Mesendoderm (in vitro differentiated cells): ENCODE data around the gene FUT6.

Source experiments
- DNase-seq: peaks from one replicate; pipeline ENCODE4 v3.0.0; 2013
- H2AK5ac ChIP-seq: 2 replicates; pipeline ENCODE4 v1.6.1; 2013; ENCODE audit warnings: low read length, inconsistent platforms
- H2BK120ac ChIP-seq: 2 replicates; pipeline ENCODE4 v1.6.1; 2013; ENCODE audit warnings: low read depth, mild to moderate bottlenecking, low read length, moderate library complexity, mixed read lengths
- H2BK15ac ChIP-seq: replicated peaks from 2 replicates; pipeline ENCODE4 v1.6.1; 2013; ENCODE audit warnings: low read depth, mild to moderate bottlenecking, moderate library complexity
- H2BK5ac ChIP-seq: 2 replicates; pipeline ENCODE4 v1.6.1; 2013; ENCODE audit warnings: low read length, inconsistent platforms
- H3K18ac ChIP-seq: 2 replicates; pipeline ENCODE4 v1.6.1; 2013; ENCODE audit warnings: mild to moderate bottlenecking, low read length, mixed read lengths
- H3K23ac ChIP-seq: one replicate; pipeline ENCODE4 v1.6.1; 2013; ENCODE audit warnings: low read length
- H3K27ac ChIP-seq: 2 replicates; pipeline ENCODE4 v1.5.1; 2013; ENCODE audit warnings: low read depth, mild to moderate bottlenecking, inconsistent platforms, low read length, moderate library complexity
- H3K27me3 ChIP-seq: 2 replicates; pipeline ENCODE4 v1.6.1; 2013; ENCODE audit warnings: low read length, control low read depth, mild to moderate bottlenecking, inconsistent platforms; ENCODE audit not compliant: insufficient read depth, poor library complexity
- H3K36me3 ChIP-seq: 2 replicates; pipeline ENCODE4 v1.6.1; 2013; ENCODE audit warnings: low read length, inconsistent platforms; ENCODE audit not compliant: control insufficient read depth, insufficient read depth
- H3K4ac ChIP-seq: one replicate; pipeline ENCODE4 v1.6.1; 2013; ENCODE audit warnings: low read depth, mild to moderate bottlenecking, low read length, moderate library complexity
- H3K4me1 ChIP-seq: 2 replicates; pipeline ENCODE4 v1.6.1; 2013; ENCODE audit warnings: low read depth, low read length, inconsistent platforms; ENCODE audit not compliant: control insufficient read depth
- H3K4me2 ChIP-seq: 2 replicates; pipeline ENCODE4 v1.6.1; 2013; ENCODE audit warnings: low read length
- H3K4me3 ChIP-seq: 2 replicates; pipeline ENCODE4 v1.5.1; 2013; ENCODE audit warnings: mild to moderate bottlenecking, low read length
- H3K56ac ChIP-seq: one replicate; pipeline ENCODE4 v1.6.1; 2013; ENCODE audit warnings: low read length
- H3K79me1 ChIP-seq: 2 replicates; pipeline ENCODE4 v1.6.1; 2013; ENCODE audit warnings: low read length, inconsistent platforms
- H3K79me2 ChIP-seq: 2 replicates; pipeline ENCODE4 v1.6.1; 2013; ENCODE audit warnings: mild to moderate bottlenecking, low read length; ENCODE audit not compliant: control insufficient read depth, insufficient read depth
- H3K9ac ChIP-seq: 2 replicates; pipeline ENCODE4 v1.6.1; 2013; ENCODE audit warnings: low read length, inconsistent platforms
- H4K5ac ChIP-seq: one replicate; pipeline ENCODE4 v1.6.1; 2013; ENCODE audit warnings: low read length
- H4K8ac ChIP-seq: one replicate; pipeline ENCODE4 v1.6.1; 2013; ENCODE audit warnings: low read depth, mild to moderate bottlenecking, control low read depth, low read length, moderate library complexity
- WGBS: extraction: QIAGEN DNeasy Blood & Tissue Kit; methylation state at CpG from one replicate; pipeline ENCODE4 v1.1.7; 2013; ENCODE audit warnings: low lambda C conversion rate, missing lambda C conversion rate; ENCODE audit not compliant: insufficient coverage; ENCODE audit errors: extremely low coverage; 5-methylcytosine and 5-hydroxymethylcytosine counted together

FUT6 gene

DNA sequence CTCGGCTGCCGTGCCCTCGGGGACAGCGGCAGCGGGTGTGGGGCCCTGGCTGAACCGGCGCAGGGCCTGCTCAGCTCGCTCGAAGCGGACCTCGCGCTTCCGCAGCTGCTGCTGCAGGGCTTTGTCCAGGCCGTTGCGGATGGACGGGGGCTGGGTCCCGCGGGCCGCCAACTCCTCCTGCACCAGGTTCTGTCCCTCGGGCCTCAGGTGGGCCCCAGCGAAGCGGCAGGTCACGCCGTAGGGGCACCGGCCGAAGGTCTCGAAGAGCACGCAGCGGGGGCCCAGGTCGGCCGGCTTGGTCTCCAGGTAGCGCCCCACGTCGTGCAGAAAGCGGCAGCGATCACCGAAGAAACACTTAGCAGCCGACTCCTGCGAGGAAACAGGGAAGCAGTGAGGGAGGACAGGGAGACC lies 50.1 kb downstream of the FUT6 start:
- WGBS = no CpG with 5 or more reads among the region's 39 CpGs
- no peak overlapping the region for H3K18ac ChIP-seq
- H3K56ac ChIP-seq = no peak overlapping the region
- no peak overlapping the region for H2BK120ac ChIP-seq
- no peak overlapping the region for H3K4ac ChIP-seq
- H3K27me3 ChIP-seq = no peaks in the 10 kb centered on the region
- no peak overlapping the region for H3K4me2 ChIP-seq
- no peak overlapping the region for H2BK15ac ChIP-seq
- H3K9ac ChIP-seq = no peak overlapping the region
- H3K4me1 ChIP-seq = peaks cover 2% of the 10 kb centered on the region
- no peak overlapping the region for H3K23ac ChIP-seq
- no peak overlapping the region for H2AK5ac ChIP-seq
- H3K27ac ChIP-seq = no peak overlapping the region
- DNase-seq = no peak
- peaks cover 12% of the 10 kb centered on the region for H3K36me3 ChIP-seq
- peaks cover 2% of the 10 kb centered on the region for H3K79me2 ChIP-seq
- H4K8ac ChIP-seq = no peak overlapping the region
- no peak overlapping the region for H2BK5ac ChIP-seq
- H3K4me3 ChIP-seq = no peak overlapping the region
- H3K79me1 ChIP-seq = peaks cover 4% of the 10 kb centered on the region
- H4K5ac ChIP-seq = no peak overlapping the region

GRCh38 chr19:5788422-5788821 lies 51.1 kb downstream of the FUT6 start:
- no peak overlapping the region for H2AK5ac ChIP-seq
- H3K4me3 ChIP-seq = no peak overlapping the region
- WGBS = no CpG with 5 or more reads among the region's 5 CpGs
- peaks cover 2% of the 10 kb centered on the region for H3K79me2 ChIP-seq
- H3K56ac ChIP-seq = no peak overlapping the region
- H2BK120ac ChIP-seq = no peak overlapping the region
- H3K9ac ChIP-seq = no peak overlapping the region
- no peak overlapping the region for H3K4ac ChIP-seq
- H3K23ac ChIP-seq = no peak overlapping the region
- no peak overlapping the region for H3K18ac ChIP-seq
- H4K8ac ChIP-seq = no peak overlapping the region
- no peak overlapping the region for H3K4me2 ChIP-seq
- peaks cover 12% of the 10 kb centered on the region for H3K36me3 ChIP-seq
- no peak for DNase-seq
- no peak overlapping the region for H3K27ac ChIP-seq
- H2BK5ac ChIP-seq = no peak overlapping the region
- no peaks in the 10 kb centered on the region for H3K27me3 ChIP-seq
- peaks cover 4% of the 10 kb centered on the region for H3K79me1 ChIP-seq
- peaks cover 2% of the 10 kb centered on the region for H3K4me1 ChIP-seq
- H4K5ac ChIP-seq = no peak overlapping the region
- no peak overlapping the region for H2BK15ac ChIP-seq

DNA sequence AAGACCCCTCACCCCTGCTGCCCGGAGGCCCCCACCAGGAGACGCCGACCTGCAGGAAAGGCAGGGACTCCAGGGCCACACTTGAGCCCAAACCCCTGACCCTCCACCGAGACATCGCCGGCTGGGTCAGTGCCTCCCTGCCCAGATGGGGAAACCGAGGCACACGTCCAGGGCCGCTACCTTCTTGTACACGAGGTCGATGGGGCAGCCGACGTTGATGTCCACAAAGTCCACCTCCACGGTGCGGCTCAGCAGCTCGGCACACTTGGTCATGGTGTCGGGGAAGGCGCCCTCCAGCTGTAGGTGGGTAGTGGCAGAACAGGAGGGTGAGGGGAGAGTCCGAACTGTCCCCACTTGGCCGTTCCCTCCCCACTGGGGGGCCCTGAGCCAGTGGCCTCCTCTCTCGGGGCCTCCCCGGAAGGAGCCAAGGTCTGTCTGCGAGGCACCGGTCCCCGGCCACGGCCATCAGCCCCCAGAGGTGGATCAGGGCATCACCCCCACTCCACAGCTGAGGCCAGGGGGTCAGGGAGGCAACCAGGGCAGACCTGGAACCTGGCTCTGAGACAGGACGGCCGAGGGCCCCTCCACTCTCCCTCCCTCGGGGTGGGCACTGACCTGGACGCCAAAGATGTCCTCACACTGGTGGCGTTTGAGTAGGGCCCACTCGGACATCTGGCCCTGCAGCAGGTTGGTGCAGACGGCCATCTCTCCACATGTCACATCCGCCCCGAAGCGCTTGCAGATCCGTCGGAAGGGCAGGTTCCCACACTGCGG lies 51.9 kb downstream of the FUT6 start:
- no peak overlapping the region for H3K27ac ChIP-seq
- H4K8ac ChIP-seq = no peak overlapping the region
- H3K18ac ChIP-seq = no peak overlapping the region
- H3K4me1 ChIP-seq = peaks cover 2% of the 10 kb centered on the region
- no peak overlapping the region for H3K9ac ChIP-seq
- no peak overlapping the region for H2AK5ac ChIP-seq
- peaks cover 2% of the 10 kb centered on the region for H3K79me2 ChIP-seq
- no CpG with 5 or more reads among the region's 39 CpGs for WGBS
- no peak overlapping the region for H3K4ac ChIP-seq
- peaks cover 4% of the 10 kb centered on the region for H3K79me1 ChIP-seq
- no peak overlapping the region for H2BK15ac ChIP-seq
- no peak overlapping the region for H3K56ac ChIP-seq
- H3K27me3 ChIP-seq = no peaks in the 10 kb centered on the region
- DNase-seq = no peak
- no peak overlapping the region for H3K4me3 ChIP-seq
- no peak overlapping the region for H2BK5ac ChIP-seq
- peaks cover 12% of the 10 kb centered on the region for H3K36me3 ChIP-seq
- H3K4me2 ChIP-seq = no peak overlapping the region
- no peak overlapping the region for H4K5ac ChIP-seq
- no peak overlapping the region for H2BK120ac ChIP-seq
- no peak overlapping the region for H3K23ac ChIP-seq

DNA sequence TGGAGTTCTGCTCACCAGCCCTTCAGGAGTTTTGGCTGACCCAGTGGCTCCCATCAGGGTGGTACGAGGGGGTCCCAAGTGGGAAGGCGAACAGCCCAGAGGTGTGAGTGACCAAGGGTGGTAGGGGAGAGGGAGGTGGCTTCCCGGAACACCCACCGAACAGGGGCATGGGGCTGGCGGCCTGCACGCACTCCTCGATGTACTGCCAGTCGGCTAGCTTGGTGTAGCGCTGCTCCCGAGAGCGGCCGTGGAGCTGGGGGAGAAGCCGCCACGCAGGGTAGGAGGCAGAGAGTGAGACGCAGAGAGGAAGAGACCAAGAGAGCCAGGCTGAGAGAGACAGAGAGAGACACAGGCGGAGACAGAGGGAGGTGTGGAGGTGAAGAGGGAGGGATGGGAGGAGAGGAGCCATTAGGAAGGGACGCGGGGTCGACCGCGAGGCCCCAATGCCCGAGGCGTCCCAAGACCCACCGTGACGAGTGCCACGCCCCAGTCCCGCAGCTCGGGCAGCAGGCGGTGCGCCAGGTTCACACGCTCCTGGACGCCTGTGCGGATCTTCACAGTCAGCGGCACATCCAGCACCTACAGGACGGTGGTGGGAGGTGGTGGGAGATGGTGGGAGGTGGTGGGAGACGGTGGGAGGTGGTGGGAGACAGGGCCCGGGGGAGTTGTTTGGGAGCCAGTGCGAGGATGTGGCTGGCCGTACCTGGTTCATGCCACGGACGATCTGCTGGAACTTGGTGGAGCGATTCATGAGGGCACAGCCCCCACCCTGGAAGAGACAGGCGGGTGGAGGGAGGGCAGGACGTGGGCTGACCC lies 52.7 kb downstream of the FUT6 start:
- Histone ChIP-seq H2AK5ac (no peak overlapping the region), H4K8ac (no peak overlapping the region), H2BK15ac (no peak overlapping the region), H3K27ac (no peak overlapping the region), H3K79me2 (peaks cover 2% of the 10 kb centered on the region), H3K23ac (no peak overlapping the region), H3K4ac (no peak overlapping the region), H3K79me1 (peaks cover 4% of the 10 kb centered on the region), H3K56ac (no peak overlapping the region), H3K4me2 (no peak overlapping the region), H3K9ac (no peak overlapping the region), H2BK5ac (no peak overlapping the region), H3K36me3 (peaks cover 12% of the 10 kb centered on the region), H3K4me3 (no peak overlapping the region), H3K18ac (no peak overlapping the region), H3K27me3 (no peaks in the 10 kb centered on the region), H3K4me1 (peaks cover 2% of the 10 kb centered on the region), H4K5ac (no peak overlapping the region), H2BK120ac (no peak overlapping the region)
- no peak for DNase-seq
- WGBS = no CpG with 5 or more reads among the region's 44 CpGs

GRCh38 chr19:5785423-5785822 lies 54.1 kb downstream of the FUT6 start:
- no peak overlapping the region for H3K27ac ChIP-seq
- no CpG with 5 or more reads among the region's 37 CpGs for WGBS
- no peak overlapping the region for H3K9ac ChIP-seq
- no peak overlapping the region for H3K56ac ChIP-seq
- H3K36me3 ChIP-seq = peaks cover 12% of the 10 kb centered on the region
- H3K27me3 ChIP-seq = no peaks in the 10 kb centered on the region
- no peak overlapping the region for H3K23ac ChIP-seq
- no peak overlapping the region for H2BK5ac ChIP-seq
- H4K8ac ChIP-seq = no peak overlapping the region
- peaks cover 4% of the 10 kb centered on the region for H3K79me1 ChIP-seq
- H2BK120ac ChIP-seq = no peak overlapping the region
- H2BK15ac ChIP-seq = no peak overlapping the region
- no peak overlapping the region for H3K4ac ChIP-seq
- no peak overlapping the region for H3K18ac ChIP-seq
- H3K4me2 ChIP-seq = no peak overlapping the region
- peaks cover 2% of the 10 kb centered on the region for H3K79me2 ChIP-seq
- no peak for DNase-seq
- H4K5ac ChIP-seq = no peak overlapping the region
- H2AK5ac ChIP-seq = no peak overlapping the region
- peaks cover 2% of the 10 kb centered on the region for H3K4me1 ChIP-seq
- H3K4me3 ChIP-seq = no peak overlapping the region
